SK-N-MC (cell line): Measurements from ENCODE around the gene FARSB.

Source experiments
- EZH2 ChIP-seq: fragments of 200-600 bp; sonication (generic); IDR thresholded peaks from one replicate; pipeline ENCODE4 v1.6.1; 2017; ENCODE audit warnings: antibody characterized with exemption
- POLR2AphosphoS5 ChIP-seq: IDR thresholded peaks from 2 replicates; pipeline ENCODE4 v1.6.1; 2012; ENCODE audit warnings: mild to moderate bottlenecking, low read depth, low read length, borderline replicate concordance

- TF ChIP-seq EZH2 (no peak), POLR2AphosphoS5 (no peak; the same call in 1 of the 2 replicates)
These were observed 894 bp upstream of the FARSB start for GRCh38 chr2:222656526-222657446.
